Fibroblast of the aortic adventitia (primary cell): ENCODE data around the gene SIPA1L2. TPM values are rescaled to one million over a fixed set of nuclear protein-coding genes. Genes with fewer than 3 reads are reported as not detected.

Experiments
- DNase-seq: peaks from one replicate; pipeline ENCODE4 v3.0.0-alpha.2; 2010; ENCODE audit warnings: low read depth
- H3K4me3 ChIP-seq: 2 replicates; pipeline ENCODE4 v1.5.1; 2011; ENCODE audit warnings: low read depth, mild to moderate bottlenecking, control low read depth, low read length, moderate library complexity
- CTCF ChIP-seq: IDR thresholded peaks from 2 replicates; pipeline ENCODE4 v1.5.1; 2011; ENCODE audit warnings: mild to moderate bottlenecking, low read length, control low read depth, inconsistent platforms; ENCODE audit not compliant: insufficient read depth
- total RNA-seq: library from RNA; depleted of rRNA; stranded (reverse); fragments of >200 nt; gene quantifications from 2 replicates; pipeline ENCODE4 v1.2.3, GENCODE V29; 2012; ENCODE audit warnings: low replicate concordance

The SIPA1L2 gene
- total RNA-seq, 1 donor, result 6.8 TPM

GRCh38 chr1:232581932-232582331 lies 48.0 kb downstream of the SIPA1L2 start:
- no peak for TF ChIP-seq CTCF
- DNase-seq, result no peak
- no peak overlapping the region for H3K4me3 ChIP-seq

Other genes starting within 250 kb of the SIPA1L2 start
- gene MAP10, start 175.3 kb upstream of the SIPA1L2 start, total RNA-seq, result 1.5 and 1.9 TPM in 2 replicates